Upper lobe of left lung (tissue), 6 donors: ENCODE measurements around the gene CCDC142. TPM values are rescaled to one million over a fixed set of nuclear protein-coding genes. Genes with fewer than 3 reads are reported as not detected.

ENCODE experiments used
- ATAC-seq, 2 donors: fragments of 200-7000 bp; cut with Tn5 transposase; one replicate each; pipeline ENCODE4 v1.9.1; 2022; ENCODE audit warnings: mild to moderate bottlenecking in 2 of 2, moderate library complexity in 2 of 2; ENCODE audit not compliant: low FRiP score in 2 of 2
- DNase-seq, 2 donors: peaks; one replicate each; pipeline ENCODE4 v3.0.0-alpha.2; 2019 to 2020
- H3K27ac ChIP-seq, 4 donors: fragments of 200-600 bp; sonication (generic); one replicate each; pipeline ENCODE4 v1.5.1; 2016 to 2019
- H3K27me3 ChIP-seq, 4 donors: fragments of 200-600 bp; sonication (generic); one replicate each; pipeline ENCODE4 v1.5.1; 2017 to 2019
- H3K36me3 ChIP-seq, 4 donors: fragments of 200-600 bp; sonication (generic); one replicate each; pipeline ENCODE4 v1.5.1; 2016 to 2019
- H3K4me1 ChIP-seq, 4 donors: fragments of 200-600 bp; sonication (generic); one replicate each; pipeline ENCODE4 v1.5.1; 2018 to 2019
- H3K4me3 ChIP-seq, 4 donors: fragments of 200-600 bp; sonication (generic); one replicate each; pipeline ENCODE4 v1.5.1; 2017 to 2019; ENCODE audit warnings: mild to moderate bottlenecking in 2 of 4, moderate library complexity in 1 of 4
- H3K9me3 ChIP-seq, 4 donors: fragments of 200-600 bp; sonication (generic); one replicate each; pipeline ENCODE4 v1.5.1; 2018 to 2019
- EP300 ChIP-seq, 4 donors: sonication (generic); formaldehyde crosslinking; IDR thresholded peaks; one replicate each; pipeline ENCODE4 v1.5.1; 2017; ENCODE audit warnings: antibody characterized with exemption in 4 of 4, control low read depth in 2 of 4
- POLR2A ChIP-seq, 4 donors: fragments of 450-650 bp; IDR thresholded peaks; one replicate each; pipeline ENCODE4 v1.5.1; 2016 to 2017; ENCODE audit warnings: antibody characterized with exemption in 4 of 4, mild to moderate bottlenecking in 2 of 4
- POLR2AphosphoS5 ChIP-seq, 2 donors: sonication (generic); formaldehyde crosslinking; IDR thresholded peaks; one replicate each; pipeline ENCODE4 v1.5.1; 2017; ENCODE audit warnings: antibody characterized with exemption in 2 of 2
- WGBS, 2 donors: methylation state at CpG; one replicate each; pipeline ENCODE4 v1.1.5; 2017 to 2018; 5-methylcytosine and 5-hydroxymethylcytosine counted together
- total RNA-seq, 6 donors: library from RNA; depleted of rRNA in 4 of 6; stranded (reverse); fragments of >200 nt in 4 of 6; gene quantifications; one replicate each; pipeline versions ENCODE4 v1.1.0 to v1.2.1, GENCODE V29; 2016 to 2021
- TF ChIP-seq, protein P1 (sequence below), 6 experiments: fragments of 450-650 bp in 4 of 6; fragments of 200-600 bp in 2 of 6; sonication (generic) in 2 of 6; IDR thresholded peaks; one replicate each; pipeline ENCODE4 v1.5.1; 2016 to 2019; ENCODE audit warnings: antibody characterized with exemption in 6 of 6
- donor health status: DM: no; HTN: no; CAD: no; lungs with moderate emphysema.
- donor health status: DM: no; HTN: yes; CAD: no; lungs with severe emphysema.

Gene CCDC142
- total RNA-seq, 6 donors from 2014 or later, result 14.8 to 67.1 (median 19.8) TPM

GRCh38 chr2:74529357-74530238 lies 46.8 kb upstream of the CCDC142 start, which contains the start of the genes AUP1 and HTRA2:
TSS of gene AUP1 (minus strand) at chr2:74529706. CDS start at chr2:74529629, 77 bp downstream.
TSS of gene HTRA2 (plus strand) at chr2:74529933. CDS start at chr2:74530007, 74 bp downstream.
- peak within 1 kb of the TSS; percentile 90 to 95 (median 94) for H3K27ac ChIP-seq
- TF ChIP-seq POLR2A (IDR thresholded peaks at IDR 0.05) (peak in 3 of 4 donors; percentile 74 to 91 (median 80)), POLR2AphosphoS5 (IDR thresholded peaks at IDR 0.05) (peak; percentile 93 to 94), EP300 (IDR thresholded peaks at IDR 0.05) (peak in 2 of 4 donors; percentile 46 to 83)
- TF ChIP-seq, protein P1, sequence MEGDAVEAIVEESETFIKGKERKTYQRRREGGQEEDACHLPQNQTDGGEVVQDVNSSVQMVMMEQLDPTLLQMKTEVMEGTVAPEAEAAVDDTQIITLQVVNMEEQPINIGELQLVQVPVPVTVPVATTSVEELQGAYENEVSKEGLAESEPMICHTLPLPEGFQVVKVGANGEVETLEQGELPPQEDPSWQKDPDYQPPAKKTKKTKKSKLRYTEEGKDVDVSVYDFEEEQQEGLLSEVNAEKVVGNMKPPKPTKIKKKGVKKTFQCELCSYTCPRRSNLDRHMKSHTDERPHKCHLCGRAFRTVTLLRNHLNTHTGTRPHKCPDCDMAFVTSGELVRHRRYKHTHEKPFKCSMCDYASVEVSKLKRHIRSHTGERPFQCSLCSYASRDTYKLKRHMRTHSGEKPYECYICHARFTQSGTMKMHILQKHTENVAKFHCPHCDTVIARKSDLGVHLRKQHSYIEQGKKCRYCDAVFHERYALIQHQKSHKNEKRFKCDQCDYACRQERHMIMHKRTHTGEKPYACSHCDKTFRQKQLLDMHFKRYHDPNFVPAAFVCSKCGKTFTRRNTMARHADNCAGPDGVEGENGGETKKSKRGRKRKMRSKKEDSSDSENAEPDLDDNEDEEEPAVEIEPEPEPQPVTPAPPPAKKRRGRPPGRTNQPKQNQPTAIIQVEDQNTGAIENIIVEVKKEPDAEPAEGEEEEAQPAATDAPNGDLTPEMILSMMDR (IDR thresholded peaks at IDR 0.05), result peak in 3 of 6 experiments; percentile 14 to 46 (median 45)
- ATAC-seq (peak; percentile 97 to 98), DNase-seq (peak; percentile 97 to 100)
- peaks cover 16 to 46% (median 30%) of the 10 kb centered on the region in 4 donors for H3K36me3 ChIP-seq
- H3K9me3 ChIP-seq, result no peaks in the 10 kb centered on the region
- H3K4me3 ChIP-seq, result peak within 1 kb of the TSS; percentile 65 to 94 (median 82)
- no peaks in the 10 kb centered on the region for H3K27me3 ChIP-seq
- WGBS, 2 donors, result 0% methylated on average over 10 to 41 of the region's 87 CpGs
- H3K4me1 ChIP-seq, result peaks cover 22 to 35% (median 26%) of the 10 kb centered on the region in 4 donors

DNA sequence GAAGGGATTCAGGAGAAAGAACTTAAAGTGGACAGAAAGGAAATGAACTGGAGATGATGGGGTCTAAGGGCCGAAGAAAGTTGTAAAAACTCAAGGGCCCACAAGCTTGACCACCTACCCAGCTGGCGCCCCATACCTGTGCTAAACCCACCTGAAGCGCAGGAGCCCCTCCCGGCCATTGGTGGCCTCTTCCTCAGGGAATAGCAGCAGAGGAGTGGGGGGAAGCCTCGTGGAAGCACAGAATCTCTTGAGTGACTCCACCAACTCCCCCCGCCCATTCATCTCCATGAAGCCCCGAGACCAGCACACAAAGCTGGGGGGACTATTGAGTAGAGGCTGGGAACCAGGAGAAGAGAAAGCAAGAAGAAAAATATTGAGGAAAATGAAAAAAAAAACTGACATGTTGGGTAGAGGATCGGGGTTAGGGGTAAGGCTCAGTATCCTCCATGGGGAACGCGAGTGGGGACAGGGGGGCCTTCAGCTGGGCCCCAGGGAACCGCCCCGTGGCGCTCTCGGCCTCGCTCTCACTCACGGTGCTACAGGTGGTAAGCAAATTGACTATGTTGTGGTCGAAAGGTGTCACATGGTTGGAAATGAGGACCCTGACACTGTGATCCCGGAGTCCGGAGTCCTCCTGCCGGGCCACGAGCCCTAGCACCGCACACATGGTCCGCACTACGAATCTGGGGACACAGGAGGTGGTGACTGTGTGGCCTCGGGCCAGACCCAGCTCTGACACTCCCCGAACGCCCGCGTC lies 46.0 kb upstream of the CCDC142 start:
- H3K27ac ChIP-seq, result peak overlapping the region; percentile 90 to 95 (median 94)
- H3K4me3 ChIP-seq, result peak overlapping the region; percentile 65 to 94 (median 82)
- H3K36me3 ChIP-seq, result peaks cover 16 to 46% (median 30%) of the 10 kb centered on the region in 4 donors
- DNase-seq (no peak), ATAC-seq (peak in 1 of 2 donors; percentile 0)
- TF ChIP-seq, protein P1 (IDR thresholded peaks at IDR 0.05), result no peak
- TF ChIP-seq EP300 (IDR thresholded peaks at IDR 0.05), result no peak
- no peak for TF ChIP-seq POLR2A (IDR thresholded peaks at IDR 0.05)
- TF ChIP-seq POLR2AphosphoS5 (IDR thresholded peaks at IDR 0.05), result no peak
- no peaks in the 10 kb centered on the region for H3K27me3 ChIP-seq
- 15 to 28% methylated on average over 17 to 29 of the region's 29 CpGs for WGBS, 2 donors
- no peaks in the 10 kb centered on the region for H3K9me3 ChIP-seq
- peaks cover 22 to 35% (median 26%) of the 10 kb centered on the region in 4 donors for H3K4me1 ChIP-seq

- Histone ChIP-seq H3K9me3 (no peaks in the 10 kb centered on the region), H3K27ac (no peak overlapping the region), H3K36me3 (peaks cover 16 to 36% (median 25%) of the 10 kb centered on the region in 4 donors), H3K4me1 (peaks cover 22 to 35% (median 26%) of the 10 kb centered on the region in 4 donors), H3K4me3 (no peak overlapping the region), H3K27me3 (no peaks in the 10 kb centered on the region)
- DNase-seq (no peak), ATAC-seq (no peak)
- WGBS, 2 donors, result 87 to 94% methylated on average over 6 to 9 of the region's 9 CpGs
- TF ChIP-seq, protein P1 (IDR thresholded peaks at IDR 0.05), result no peak
- TF ChIP-seq POLR2AphosphoS5 (IDR thresholded peaks at IDR 0.05) (no peak), POLR2A (IDR thresholded peaks at IDR 0.05) (no peak), EP300 (IDR thresholded peaks at IDR 0.05) (no peak)
These were observed 44.9 kb upstream of the CCDC142 start for GRCh38 chr2:74527741-74528140.

DNA sequence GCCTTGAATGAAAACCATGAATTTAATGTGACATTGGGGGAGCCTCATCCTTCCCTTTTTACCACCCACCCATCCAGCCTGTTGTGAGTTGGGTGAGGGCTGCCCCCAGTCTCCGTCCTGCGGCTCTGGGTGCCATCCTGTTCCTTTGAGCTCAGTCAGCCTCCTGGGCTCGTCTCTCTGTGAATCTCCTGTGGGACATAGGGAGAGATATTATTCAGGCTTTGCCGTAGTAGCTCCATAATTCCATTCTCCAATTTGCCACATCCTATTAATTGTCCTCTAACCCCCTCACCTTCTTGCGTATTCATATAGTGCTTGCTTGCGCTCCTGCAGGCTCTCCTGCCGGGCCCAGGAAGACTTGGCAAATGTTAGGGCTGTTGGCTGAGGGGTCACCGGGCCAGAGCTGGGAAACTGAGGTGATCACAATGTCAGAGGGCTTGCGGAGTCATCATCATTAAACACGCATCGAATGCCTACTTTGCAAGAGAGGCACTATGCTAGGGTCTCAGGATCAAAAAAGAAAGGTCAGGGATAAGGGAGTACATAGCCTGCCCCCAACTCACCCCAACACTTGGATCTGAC lies 43.9 kb upstream of the CCDC142 start:
- H3K27me3 ChIP-seq, result no peaks in the 10 kb centered on the region
- no peak for ATAC-seq
- peaks cover 22 to 30% (median 25%) of the 10 kb centered on the region in 4 donors for H3K4me1 ChIP-seq
- peaks cover 16 to 28% (median 24%) of the 10 kb centered on the region in 4 donors for H3K36me3 ChIP-seq
- no peak for TF ChIP-seq POLR2A (IDR thresholded peaks at IDR 0.05)
- no peak for TF ChIP-seq POLR2AphosphoS5 (IDR thresholded peaks at IDR 0.05)
- no peak for TF ChIP-seq EP300 (IDR thresholded peaks at IDR 0.05)
- TF ChIP-seq, protein P1 (IDR thresholded peaks at IDR 0.05), result no peak
- H3K4me3 ChIP-seq, result no peak overlapping the region
- DNase-seq, result no peak
- no peaks in the 10 kb centered on the region for H3K9me3 ChIP-seq
- 96 to 98% methylated on average over 11 of the region's 11 CpGs for WGBS, 2 donors
- H3K27ac ChIP-seq, result no peak overlapping the region
